NB4 (cell line): ENCODE data around the gene GAS7.

Source experiments
- DNase-seq: peaks from one replicate; pipeline ENCODE4 v3.0.0; 2010; ENCODE audit warnings: low read depth
- H3K4me3 ChIP-seq: one replicate; pipeline ENCODE4 v1.5.1; 2011; ENCODE audit warnings: mild to moderate bottlenecking, low read depth, low read length, moderate library complexity
- CTCF ChIP-seq: IDR thresholded peaks from one replicate; pipeline ENCODE4 v1.5.1; 2012; ENCODE audit warnings: low read depth, low read length
- MAX ChIP-seq: IDR thresholded peaks from 2 replicates; pipeline ENCODE4 v1.6.1; 2011; ENCODE audit warnings: low read depth, low read length
- MYC ChIP-seq: IDR thresholded peaks from 2 replicates; pipeline ENCODE4 v1.6.1; 2011; ENCODE audit warnings: low read depth, low read length
- POLR2A ChIP-seq: IDR thresholded peaks from 2 replicates; pipeline ENCODE4 v1.6.1; 2011; ENCODE audit warnings: mild to moderate bottlenecking; ENCODE audit not compliant: insufficient read length; ENCODE audit errors: extremely low read depth

The GAS7 gene

GRCh38 chr17:9991351-9991750, 207.1 kb downstream of the GAS7 start:
- no peak overlapping the region for H3K4me3 ChIP-seq
- DNase-seq = no peak
- TF ChIP-seq CTCF = no peak
- TF ChIP-seq MYC = no peak
- no peak for TF ChIP-seq POLR2A
- no peak for TF ChIP-seq MAX

- DNase-seq = peak; percentile 68
- H3K4me3 ChIP-seq = no peak overlapping the region
- TF ChIP-seq CTCF (peak; percentile 70), POLR2A (no peak)
Measured at GRCh38 chr17:9987779-9988585, 210.4 kb downstream of the GAS7 start.

- no peak for TF ChIP-seq MYC
- no peak for DNase-seq
- H3K4me3 ChIP-seq = no peak overlapping the region
Measured at GRCh38 chr17:9986754-9987382, 211.5 kb downstream of the GAS7 start.

- no peak for DNase-seq
- TF ChIP-seq MAX (no peak), POLR2A (no peak), MYC (no peak), CTCF (no peak)
- no peak overlapping the region for H3K4me3 ChIP-seq
Measured at GRCh38 chr17:9985646-9986045, 212.8 kb downstream of the GAS7 start.

- H3K4me3 ChIP-seq = no peak overlapping the region
- no peak for DNase-seq
- no peak for TF ChIP-seq MYC
- TF ChIP-seq POLR2A = no peak
- TF ChIP-seq MAX = no peak
- TF ChIP-seq CTCF = no peak
Measured at GRCh38 chr17:9984768-9985167, 213.6 kb downstream of the GAS7 start.

- H3K4me3 ChIP-seq = no peak overlapping the region
- DNase-seq = peak; percentile 55
- TF ChIP-seq CTCF (peak; percentile 59), POLR2A (no peak), MYC (no peak)
Measured at GRCh38 chr17:9982159-9982558, 216.2 kb downstream of the GAS7 start.
